NK-92 (cell line): Measurements from ENCODE around the gene BSG.
"Not testable (repeated sequence)": the region's sequence is repeated elsewhere in the genome, so short reads cannot be mapped to it uniquely, and the experiment has no call there.

Source experiments
- DNase-seq: peaks from one replicate; lab custom pipeline; 2025; ENCODE audit not compliant: unreplicated experiment; lab: John Stamatoyannopoulos, UW

Gene BSG

GRCh38 chr19:603779-604178 is 31.4 kb downstream of the BSG start:
- DNase-seq = not testable (repeated sequence)

GRCh38 chr19:604355-604754 is 32.0 kb downstream of the BSG start:
- no peak for DNase-seq

GRCh38 chr19:605061-605971 is 32.9 kb downstream of the BSG start:
- not testable (repeated sequence) for DNase-seq

- no peak for DNase-seq
Measured at GRCh38 chr19:607301-608154, 35.1 kb downstream of the BSG start.

GRCh38 chr19:608155-609003 is 36.0 kb downstream of the BSG start:
- DNase-seq = no peak

GRCh38 chr19:609004-609346 is 36.6 kb downstream of the BSG start:
- DNase-seq = no peak

GRCh38 chr19:610071-610800 is 37.8 kb downstream of the BSG start:
- no peak for DNase-seq

GRCh38 chr19:610801-611480 is 38.5 kb downstream of the BSG start:
- DNase-seq = no peak

- DNase-seq = no peak
Measured at GRCh38 chr19:611481-611868, 39.1 kb downstream of the BSG start.

GRCh38 chr19:612941-613340 is 40.5 kb downstream of the BSG start:
- no peak for DNase-seq

- no peak for DNase-seq
Measured at GRCh38 chr19:613732-614567, 41.6 kb downstream of the BSG start.

GRCh38 chr19:615619-616018 is 43.2 kb downstream of the BSG start:
- no peak for DNase-seq

GRCh38 chr19:616062-616700 is 43.8 kb downstream of the BSG start:
- DNase-seq = no peak

GRCh38 chr19:616747-617526 is 44.5 kb downstream of the BSG start:
- DNase-seq = no peak

- no peak for DNase-seq
Measured at GRCh38 chr19:617551-618246, 45.3 kb downstream of the BSG start.

- no peak for DNase-seq
Measured at GRCh38 chr19:618247-618619, 45.8 kb downstream of the BSG start.

- DNase-seq = no peak
Measured at GRCh38 chr19:618674-619285, 46.4 kb downstream of the BSG start.
